NCI-H1092 (cell line): Measurements from ENCODE around the gene ZNF554.
A peak's percentile ranks its signal among the peaks of the same experiment; 100 is the strongest.

ENCODE experiments used
- DNase-seq: peaks from one replicate; lab custom pipeline; 2025; lab: John Stamatoyannopoulos, UW

Gene ZNF554

DNA sequence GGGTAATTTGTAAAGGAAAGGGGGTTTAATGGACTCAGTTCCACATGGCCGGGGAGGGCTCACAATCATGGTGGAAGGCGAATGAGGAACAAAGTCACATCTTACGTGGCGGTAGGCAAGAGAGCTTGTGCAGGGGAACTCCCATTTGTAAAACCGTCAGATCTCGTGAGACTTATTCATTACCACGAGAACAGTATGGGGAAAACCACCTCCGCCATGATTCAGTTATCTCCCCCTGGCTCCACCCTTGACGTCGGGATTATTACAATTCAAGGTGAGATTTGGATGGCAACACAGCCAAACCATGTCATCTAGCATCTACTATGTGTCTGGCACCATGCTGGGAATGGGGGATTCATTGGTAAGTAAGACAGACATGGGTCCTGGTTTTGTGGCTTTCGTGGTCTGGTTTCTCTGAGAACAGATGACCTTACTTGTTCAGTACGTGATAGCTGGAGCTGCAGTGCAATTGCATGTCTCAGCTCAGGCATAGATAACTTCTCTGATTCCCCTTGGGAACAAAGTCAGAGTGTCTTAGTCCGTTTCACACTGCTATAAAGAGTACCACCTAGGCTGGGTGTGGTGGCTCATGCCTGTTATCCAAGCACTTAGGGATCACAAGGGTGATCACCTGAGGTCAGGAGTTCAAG, 8.3 kb downstream of the ZNF554 start:
- no peak for DNase-seq

DNA sequence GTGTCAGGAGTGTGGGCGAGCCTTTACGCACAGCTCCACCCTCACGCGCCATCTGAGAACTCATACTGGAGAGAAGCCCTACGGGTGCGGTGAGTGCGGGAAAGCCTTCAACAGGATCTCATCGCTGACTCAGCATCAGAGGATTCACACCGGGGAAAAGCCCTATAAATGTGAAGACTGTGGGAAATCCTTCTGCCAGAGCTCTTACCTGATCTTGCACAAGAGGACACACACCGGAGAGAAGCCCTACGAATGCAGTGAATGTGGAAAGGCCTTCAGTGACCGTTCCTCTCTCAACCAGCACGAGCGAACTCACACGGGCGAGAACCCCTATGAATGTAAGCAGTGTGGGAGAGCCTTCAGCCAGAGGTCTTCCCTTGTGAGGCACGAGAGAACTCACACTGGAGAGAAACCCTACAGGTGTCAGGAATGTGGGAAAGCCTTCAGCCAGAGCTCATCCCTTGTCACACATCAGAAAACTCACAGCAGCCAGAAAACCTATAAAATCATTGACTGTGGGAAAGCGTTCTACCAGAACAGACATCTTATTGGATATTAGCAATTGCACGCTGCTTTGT, 14.7 kb downstream of the ZNF554 start:
- DNase-seq = no peak

DNA sequence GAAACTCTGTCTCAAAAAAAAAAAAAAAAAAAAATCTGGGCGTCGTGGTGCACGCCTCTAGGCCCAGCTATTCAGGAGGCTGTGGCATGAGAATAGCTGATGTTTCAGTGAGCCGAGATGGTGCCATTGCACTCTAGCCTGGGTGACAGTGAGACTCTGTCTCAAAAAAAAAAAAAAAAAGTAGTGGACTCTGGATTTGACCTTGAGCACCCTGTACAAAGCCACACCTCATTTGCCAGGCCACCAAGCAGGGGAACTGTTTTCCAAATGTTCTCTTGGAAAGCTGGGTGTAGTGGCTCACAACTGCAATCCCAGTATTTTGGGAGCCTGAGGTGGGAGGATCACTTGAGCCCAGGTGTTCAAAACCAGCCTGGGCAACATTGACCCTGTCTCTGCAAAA, 17.8 kb downstream of the ZNF554 start:
- no peak for DNase-seq

DNA sequence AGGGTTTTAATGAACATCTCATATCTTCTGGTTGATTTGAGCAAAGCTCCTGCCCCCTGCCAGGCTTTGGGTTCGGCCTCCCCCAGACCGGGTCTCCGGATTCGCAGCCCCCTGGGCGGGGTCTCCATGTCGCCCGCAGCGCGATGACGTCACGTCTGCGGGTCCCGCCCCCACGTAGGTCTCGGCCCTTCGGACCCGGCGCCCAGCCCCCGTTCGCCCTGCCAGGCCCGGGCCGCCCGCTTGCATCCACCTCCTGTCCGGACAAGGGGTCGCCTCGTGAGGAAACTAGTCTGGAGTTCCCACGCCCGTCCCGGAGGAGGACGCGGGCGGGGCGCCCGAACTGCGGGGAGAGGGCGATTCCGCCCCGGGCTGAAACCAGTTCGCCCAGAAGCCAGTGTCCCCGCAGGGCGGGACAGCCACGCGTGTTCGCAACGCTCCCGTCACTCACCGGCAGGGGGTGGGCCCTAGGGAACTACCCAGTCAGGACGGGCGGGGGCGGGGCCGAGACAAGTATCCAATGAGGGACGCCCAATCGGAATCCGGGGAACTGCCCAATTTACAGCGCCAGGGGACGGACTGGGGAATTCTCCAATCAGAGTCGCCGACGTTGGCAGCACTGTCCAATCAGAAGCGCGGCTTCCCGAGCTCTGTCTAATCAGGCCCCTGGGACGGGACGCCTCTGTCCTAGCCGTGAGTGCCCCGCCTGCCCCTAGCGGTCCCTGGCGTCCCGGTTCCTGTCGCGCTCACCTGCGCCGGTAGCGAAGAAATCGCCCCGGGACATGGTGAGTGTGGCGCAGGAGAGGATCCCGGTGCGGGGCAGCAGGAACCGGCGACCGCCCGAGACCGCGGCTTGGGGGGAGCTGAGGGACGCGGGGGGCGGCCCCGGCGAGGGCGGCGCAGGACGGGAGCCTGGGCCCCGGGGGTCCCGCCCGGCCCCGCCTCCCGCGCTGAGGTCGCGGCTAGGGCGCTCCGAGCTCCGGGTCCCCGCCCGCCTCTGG, 21.4 kb downstream of the ZNF554 start, which contains the start of gene ZNF555:
Gene ZNF555, plus strand, starts transcription at position 682 of the 998 bp plus-strand sequence. Its CDS starts 98 bp downstream, at position 780.
- peak; percentile 98 for DNase-seq

DNA sequence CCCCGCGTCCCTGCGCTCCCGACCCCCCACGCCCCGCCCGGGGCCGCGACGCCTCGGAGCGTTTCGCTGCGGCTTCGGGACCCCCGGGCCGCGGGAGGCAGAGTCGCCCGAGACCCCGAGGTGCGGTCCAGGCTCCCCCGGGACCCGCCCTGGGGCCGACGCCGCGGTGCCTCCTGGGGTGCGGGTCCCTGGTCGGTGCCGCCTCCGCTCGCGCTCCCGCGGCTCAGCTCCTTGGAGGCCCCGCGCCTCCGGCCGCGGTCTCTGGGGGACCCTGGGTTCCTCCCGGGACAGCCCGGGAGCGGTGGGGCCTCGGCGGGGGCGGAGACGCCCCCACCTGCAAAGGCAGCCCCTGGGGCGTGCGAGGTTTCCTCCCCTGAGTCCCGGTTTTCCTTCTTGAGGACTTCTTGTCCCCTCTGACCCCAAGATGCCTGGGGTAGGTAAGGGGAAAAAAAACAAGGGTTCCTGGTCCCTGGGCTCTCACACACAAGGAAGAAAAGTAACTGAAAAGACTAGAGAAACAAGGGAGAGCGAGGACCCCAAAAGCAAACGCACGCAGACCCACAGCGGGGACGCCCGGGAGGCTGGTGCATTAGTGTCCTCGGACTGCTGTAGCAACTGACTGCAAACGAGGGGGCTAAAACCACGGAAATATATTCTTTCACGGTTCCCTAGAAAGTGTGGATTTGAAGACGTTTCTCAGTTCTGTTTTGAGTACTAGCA, 22.3 kb downstream of the ZNF554 start:
- no peak for DNase-seq

DNA sequence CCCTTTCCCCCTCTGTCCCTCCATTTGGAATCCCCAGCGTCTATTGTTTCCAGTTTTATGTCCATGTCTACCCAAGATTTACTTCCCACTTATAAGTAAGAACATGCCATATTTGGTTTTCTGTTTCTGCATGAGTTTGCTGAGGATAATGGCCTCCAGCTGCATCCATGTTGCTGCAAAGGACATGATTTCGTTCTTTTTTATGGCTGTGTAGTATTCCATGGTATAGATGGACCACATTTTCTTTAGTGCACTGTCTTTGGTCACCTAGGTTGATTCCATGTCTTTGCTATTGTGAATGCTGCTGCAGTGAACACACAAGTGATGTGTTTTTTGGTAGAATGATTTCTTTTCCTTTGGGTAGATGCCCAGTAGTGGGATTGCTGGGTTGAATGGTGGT, 25.4 kb downstream of the ZNF554 start:
- no peak for DNase-seq

DNA sequence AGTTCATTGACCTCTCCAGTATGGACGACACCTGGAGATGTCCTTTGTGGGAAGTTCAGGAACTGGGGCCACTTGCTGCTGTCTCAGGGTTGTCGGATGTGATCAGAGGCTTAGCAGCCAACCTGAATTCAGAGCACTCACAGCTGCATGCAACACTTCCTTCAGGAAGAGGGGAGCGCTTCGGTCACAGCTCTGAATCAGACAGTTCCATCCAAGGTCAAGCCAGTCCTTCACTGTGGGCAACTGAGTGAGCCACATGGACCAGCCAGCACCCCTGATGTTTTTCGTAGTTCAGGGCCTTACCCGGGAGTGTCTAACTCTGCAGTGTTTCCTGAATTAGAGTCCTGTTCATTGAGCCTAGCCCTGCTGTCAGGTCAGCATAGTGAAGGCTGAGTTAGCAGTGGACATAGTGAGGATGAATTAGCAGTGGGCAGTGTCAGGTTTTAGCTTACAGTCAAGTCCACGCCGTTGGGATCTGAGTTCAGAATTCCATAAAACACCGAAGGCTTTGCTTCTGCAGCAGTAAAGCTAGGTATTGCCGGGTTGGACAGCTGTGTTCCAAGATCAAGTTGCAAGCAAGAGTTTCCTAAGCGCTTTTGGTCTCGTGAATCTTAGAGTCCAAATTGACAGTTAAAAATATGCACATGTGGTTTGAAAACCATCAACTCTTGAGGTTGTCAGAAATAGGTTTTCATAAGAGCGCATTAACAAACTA, 26.7 kb downstream of the ZNF554 start:
- no peak for DNase-seq

DNA sequence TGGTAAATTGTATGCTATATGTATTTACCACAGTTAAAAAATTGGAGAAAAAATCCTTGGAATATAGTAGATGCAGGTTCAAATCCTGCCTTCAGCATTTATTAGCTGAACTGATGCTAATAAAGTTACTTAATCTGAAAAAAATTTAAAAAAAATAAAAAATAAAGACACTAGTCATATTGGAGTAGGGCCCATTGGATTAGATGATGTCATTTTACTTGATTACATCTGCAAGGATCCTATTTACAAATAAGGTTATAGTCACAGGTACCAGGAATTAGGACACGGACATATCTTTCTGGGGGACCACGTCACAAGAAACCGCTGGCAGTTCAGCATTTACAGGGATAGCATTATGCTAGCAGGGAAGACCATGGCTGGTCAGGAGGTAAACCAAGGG, 27.8 kb downstream of the ZNF554 start:
- DNase-seq = no peak

DNA sequence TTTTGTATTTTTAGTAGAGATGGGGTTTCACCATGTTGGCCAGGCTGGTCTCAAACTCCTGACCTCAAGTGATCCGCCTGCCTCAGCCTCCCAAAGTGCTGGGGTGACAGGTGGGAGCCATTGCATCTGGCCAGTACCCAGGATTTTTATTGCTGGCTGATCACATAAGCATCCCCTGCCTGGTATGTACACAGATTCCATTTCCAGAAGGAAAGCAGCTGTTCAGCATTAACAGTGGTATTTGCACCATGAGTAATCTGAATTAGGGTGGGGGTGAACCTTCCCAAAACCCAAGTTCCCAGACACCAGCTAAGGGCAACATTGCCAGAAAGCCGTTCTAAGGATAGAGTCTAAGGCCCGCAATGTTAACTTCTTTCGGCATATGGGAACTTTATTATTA, 28.9 kb downstream of the ZNF554 start:
- no peak for DNase-seq

DNA sequence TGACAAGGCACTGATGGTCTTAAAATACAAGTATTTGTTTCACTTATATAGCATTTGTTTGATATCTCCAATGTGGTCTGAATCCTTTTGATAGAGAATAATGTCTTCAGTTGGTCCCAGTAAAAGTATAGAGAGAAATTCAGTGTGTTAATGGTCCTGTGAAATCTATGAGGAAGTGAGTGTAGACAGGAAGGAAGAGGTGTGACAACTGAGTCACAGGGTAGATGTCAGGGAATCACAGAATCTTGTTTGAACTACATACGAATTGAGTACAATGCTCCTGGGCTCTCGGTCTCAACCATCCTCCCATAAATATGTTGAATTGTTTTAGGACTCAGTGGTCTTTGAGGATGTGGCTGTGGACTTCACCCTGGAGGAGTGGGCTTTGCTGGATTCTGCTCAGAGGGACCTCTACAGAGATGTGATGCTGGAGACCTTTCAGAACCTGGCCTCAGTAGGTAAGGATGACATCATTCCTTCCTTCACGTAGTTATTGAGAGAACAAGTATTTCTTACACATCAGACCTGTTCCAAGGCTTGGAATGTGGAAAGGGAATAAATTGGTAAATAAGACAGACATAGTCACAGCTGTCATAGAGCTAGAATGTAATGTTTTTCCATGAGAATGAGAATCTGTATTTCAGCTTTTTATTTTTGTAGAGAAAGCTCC, 30.7 kb downstream of the ZNF554 start:
- DNase-seq = no peak

DNA sequence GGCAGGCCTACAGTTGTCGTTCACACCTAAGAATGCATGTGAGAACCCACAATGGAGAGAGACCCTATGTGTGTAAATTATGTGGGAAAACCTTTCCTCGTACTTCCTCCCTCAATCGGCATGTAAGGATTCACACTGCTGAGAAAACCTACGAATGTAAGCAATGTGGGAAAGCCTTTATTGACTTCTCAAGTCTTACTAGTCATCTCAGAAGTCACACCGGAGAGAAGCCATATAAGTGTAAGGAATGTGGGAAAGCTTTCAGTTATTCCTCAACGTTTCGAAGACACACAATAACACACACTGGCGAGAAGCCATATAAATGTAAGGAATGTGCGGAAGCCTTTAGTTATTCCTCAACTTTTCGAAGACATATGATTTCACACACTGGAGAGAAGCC, 32.9 kb downstream of the ZNF554 start:
- no peak for DNase-seq

DNA sequence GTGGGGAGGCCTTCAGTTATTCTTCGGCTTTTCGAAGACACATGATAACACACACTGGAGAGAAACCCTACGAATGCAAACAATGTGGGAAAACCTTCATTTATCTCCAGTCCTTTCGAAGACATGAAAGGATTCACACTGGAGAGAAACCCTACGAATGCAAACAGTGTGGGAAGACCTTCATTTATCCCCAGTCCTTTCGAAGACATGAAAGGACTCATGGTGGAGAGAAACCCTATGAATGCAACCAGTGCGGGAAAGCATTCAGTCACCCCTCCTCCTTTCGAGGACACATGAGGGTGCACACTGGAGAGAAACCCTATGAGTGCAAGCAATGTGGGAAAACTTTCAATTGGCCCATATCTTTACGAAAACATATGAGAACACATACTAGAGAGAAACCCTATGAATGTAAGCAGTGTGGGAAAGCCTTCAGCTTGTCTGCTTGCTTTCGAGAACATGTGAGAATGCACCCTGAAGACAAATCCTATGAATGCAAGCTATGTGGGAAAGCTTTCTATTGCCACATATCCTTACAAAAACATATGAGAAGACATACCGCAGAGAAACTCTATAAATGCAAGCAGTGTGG, 33.4 kb downstream of the ZNF554 start:
- no peak for DNase-seq

DNA sequence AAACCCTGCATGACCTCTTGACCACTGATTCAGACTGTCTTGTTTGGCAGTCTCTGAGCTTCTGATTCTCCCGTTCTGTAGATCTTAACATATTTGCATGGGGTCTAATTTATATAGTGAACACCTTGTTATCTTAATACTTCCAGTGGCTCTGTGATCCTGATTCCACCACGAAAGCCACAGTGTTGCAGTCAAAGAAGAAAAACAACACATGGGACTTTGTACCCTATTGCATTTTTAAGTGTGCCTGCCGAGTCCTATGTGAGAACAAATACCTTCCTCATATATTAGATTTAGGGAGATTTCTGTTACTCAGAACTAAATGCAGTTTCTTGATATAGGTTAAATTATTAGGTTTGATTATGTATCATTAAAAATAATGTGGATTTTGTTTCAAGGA, 35.2 kb downstream of the ZNF554 start:
- no peak for DNase-seq

DNA sequence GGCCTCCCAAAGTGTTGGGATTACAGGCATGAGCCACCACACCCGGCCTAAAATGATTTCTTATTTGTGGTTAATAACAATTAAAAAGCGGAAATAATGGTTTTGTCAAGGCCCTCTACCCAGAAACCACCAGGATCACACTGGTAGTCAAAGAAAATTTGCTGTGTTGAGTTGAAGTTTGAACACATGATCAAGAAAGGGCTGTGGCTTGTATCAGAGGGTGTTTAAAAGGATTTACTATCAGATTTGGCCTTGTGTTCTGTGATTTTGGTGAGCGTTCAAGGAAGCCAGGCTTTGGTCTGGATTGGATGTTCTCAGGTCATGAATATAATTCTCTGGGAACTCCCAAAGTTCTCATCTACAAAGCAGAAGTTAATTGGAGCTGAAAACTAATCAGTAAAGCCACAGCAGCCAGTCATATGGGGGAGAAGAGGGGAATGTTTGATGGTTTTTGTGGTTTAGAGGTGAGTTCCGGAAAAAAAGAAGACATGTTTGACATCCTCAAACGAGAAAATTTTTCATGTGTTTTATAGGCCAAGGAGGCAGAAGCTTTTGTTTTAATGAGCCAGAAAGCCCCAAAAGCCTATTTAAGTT, 36.9 kb downstream of the ZNF554 start:
- DNase-seq = no peak

DNA sequence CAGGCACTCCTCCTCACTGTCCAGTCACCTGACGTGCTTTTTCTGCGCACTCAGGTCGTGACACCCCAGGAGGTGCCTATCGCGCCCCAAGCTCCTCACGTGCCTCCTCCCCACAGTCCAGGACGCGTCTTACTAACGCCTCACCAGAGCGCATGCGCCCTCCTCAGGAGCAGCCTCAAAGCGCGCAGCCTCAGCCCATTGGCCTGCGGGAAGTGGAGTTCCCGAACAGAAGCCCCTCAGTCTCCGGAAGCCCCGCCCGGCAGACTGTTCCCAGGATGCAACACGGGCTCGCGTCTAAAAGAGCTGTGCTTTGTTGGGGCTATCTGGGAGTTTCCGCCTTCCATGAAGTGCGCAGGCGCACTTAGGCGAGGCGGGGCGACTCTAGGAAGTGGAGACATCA, 39.2 kb downstream of the ZNF554 start:
- DNase-seq = no peak

DNA sequence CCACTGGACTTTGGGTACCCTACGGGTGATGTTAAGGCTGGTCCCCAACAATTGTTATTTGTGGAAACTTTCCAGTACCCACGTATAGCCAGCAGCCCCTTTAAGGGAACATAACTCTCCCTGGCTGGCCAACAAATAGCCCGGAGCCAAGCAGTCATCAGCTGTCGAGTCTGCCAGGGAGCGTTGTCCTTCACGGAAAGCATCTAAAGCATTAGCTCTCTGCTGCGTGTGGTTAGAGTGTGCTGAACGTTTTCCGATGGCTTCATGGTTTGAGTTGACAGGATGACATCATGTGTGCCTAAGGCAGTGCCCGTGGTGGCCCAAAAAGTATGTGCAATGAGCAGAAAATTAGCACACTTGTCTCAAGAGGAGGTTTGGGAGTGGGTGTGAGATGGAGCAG, 44.1 kb downstream of the ZNF554 start:
- DNase-seq = no peak

DNA sequence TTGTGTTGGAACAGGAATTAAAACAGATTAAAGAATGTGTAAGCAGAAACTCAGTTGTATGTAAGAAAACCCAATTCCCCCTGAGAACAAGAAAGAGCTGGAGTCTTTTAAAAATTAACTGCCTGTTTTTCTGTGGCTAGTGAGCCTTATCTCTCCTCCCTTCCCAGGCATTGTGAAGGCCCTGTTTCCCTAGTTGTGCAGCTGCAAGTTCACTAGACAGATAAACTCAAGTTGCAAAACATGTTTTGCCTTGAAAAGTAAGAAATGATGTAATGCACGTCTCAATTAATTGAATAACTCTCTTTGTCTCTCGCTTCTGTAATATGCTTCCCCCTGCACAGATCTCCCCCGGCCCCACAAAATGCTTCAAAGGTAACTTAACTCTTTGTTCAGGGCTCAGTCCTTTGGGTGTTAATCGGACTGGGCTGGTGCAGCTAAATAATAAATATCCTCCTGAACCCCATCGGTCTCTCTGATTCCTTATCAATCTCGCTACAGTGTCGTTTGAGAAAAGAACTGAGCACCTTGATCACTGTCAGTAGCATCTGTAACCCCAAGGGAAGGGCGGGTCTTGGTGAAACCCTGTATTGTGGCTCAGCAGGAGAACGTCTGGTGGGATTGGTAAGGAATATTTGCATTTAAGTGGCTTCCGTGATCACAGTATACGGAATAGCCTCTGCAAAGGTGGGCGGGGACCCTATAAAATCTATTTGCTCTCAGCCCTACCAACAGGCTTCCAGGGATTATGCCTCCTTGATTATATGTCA, 45.8 kb downstream of the ZNF554 start:
- no peak for DNase-seq

DNA sequence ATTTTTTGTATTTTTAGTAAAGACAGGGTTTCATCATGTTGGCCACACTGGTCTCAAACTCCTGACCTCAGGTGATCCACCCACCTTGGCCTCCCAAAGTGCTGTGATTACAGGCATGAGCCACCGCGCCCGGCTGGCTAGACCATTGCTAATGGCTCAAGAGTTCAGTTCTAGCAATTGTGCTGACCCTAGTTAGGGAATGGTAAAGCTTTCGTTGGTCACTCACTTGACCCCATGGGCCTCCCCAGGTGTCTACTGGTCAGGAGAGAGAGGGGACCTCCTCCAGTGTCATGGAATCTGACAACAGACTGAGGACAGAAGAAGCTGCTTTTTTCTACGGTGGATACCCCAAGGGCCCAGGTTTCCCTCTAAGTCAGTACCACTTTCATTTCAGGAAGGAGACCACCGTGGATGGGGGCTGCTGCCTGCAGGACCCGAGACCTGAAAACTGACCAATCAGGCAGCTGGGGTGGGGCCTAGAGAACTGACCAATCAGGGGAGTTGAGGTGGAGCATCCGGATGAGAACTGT, 46.9 kb downstream of the ZNF554 start:
- DNase-seq = no peak
